Measurements from ENCODE around the gene C9. TPM values are rescaled to one million over a fixed set of nuclear protein-coding genes. Genes with fewer than 3 reads are reported as not detected.

The C9 gene
- total RNA-seq, 2 donors from 2014 or later, result 0.57 TPM; not detected in 1

DNA sequence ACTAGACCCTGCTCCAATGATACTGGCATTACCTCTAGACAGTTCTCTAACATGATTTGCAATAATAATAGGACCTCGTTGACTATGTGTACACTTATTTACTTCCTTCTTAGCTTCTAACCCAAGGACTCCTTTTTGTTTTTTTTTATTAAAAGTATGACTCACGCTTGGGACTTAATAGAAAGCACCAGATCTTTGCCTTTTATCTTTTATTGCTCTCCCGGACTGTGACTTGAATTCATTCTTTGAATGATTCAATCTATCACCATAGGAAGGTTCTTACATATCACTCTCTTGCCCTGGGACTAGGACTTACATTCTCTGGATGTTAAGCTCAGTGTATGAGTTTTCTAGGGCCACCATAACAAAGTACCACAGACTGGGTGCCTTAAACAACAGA lies 9.0 kb downstream of the C9 start:
- no peaks in the 10 kb centered on the region for H3K4me1 ChIP-seq
- H3K9me3 ChIP-seq, result no peaks in the 10 kb centered on the region
- no peaks in the 10 kb centered on the region for H3K27me3 ChIP-seq
- H3K27ac ChIP-seq, result no peak overlapping the region
- no peaks in the 10 kb centered on the region for H3K36me3 ChIP-seq
- no peak for TF ChIP-seq CTCF (IDR thresholded peaks at IDR 0.05)
- no peak overlapping the region for H3K9ac ChIP-seq (ENCODE audit: low read depth in 2 of 2, low read length in 2 of 2)
- intact Hi-C loops (cut with DNase I), result no loop called here
- no peak for DNase-seq
- H3K4me3 ChIP-seq, result no peak overlapping the region

- no peak for TF ChIP-seq CTCF (IDR thresholded peaks at IDR 0.05)
- H3K4me3 ChIP-seq, result no peak overlapping the region
- H3K9me3 ChIP-seq, result no peaks in the 10 kb centered on the region
- H3K4me1 ChIP-seq, result no peaks in the 10 kb centered on the region
- H3K27ac ChIP-seq, result no peak overlapping the region
- no peaks in the 10 kb centered on the region for H3K36me3 ChIP-seq
- no peak for DNase-seq
- intact Hi-C loops (cut with DNase I), result no loop called here
- H3K9ac ChIP-seq (ENCODE audit: low read depth in 2 of 2, low read length in 2 of 2), result no peak overlapping the region
- H3K27me3 ChIP-seq, result no peaks in the 10 kb centered on the region
These were observed 10.4 kb downstream of the C9 start for GRCh38 chr5:39353717-39354399.

GRCh38 chr5:39352951-39353350 lies 11.3 kb downstream of the C9 start:
- DNase-seq, result no peak
- TF ChIP-seq CTCF (IDR thresholded peaks at IDR 0.05), result no peak
- H3K9me3 ChIP-seq, result no peaks in the 10 kb centered on the region

GRCh38 chr5:39352170-39352569 lies 12.1 kb downstream of the C9 start:
- TF ChIP-seq CTCF (IDR thresholded peaks at IDR 0.05), result no peak
- intact Hi-C loops (cut with DNase I), result no loop called here
- Histone ChIP-seq H3K9me3 (no peaks in the 10 kb centered on the region), H3K4me3 (no peak overlapping the region), H3K27ac (no peak overlapping the region), H3K27me3 (no peaks in the 10 kb centered on the region), H3K36me3 (no peaks in the 10 kb centered on the region), H3K4me1 (no peaks in the 10 kb centered on the region), H3K9ac (ENCODE audit: low read depth in 2 of 2, low read length in 2 of 2) (no peak overlapping the region)
- DNase-seq, result no peak

More at GRCh38 chr5:39352951-39353350, 11.3 kb downstream of the C9 start:
- no peaks in the 10 kb centered on the region for H3K27me3 ChIP-seq
- no peak overlapping the region for H3K4me3 ChIP-seq
- no peaks in the 10 kb centered on the region for H3K36me3 ChIP-seq
- H3K27ac ChIP-seq, result no peak overlapping the region
- no peak overlapping the region for H3K9ac ChIP-seq (ENCODE audit: low read depth in 2 of 2, low read length in 2 of 2)
- intact Hi-C loops (cut with DNase I), result no loop called here
- no peaks in the 10 kb centered on the region for H3K4me1 ChIP-seq

- intact Hi-C loops (cut with DNase I), result no loop called here
- H3K4me1 ChIP-seq, result no peaks in the 10 kb centered on the region
These were observed 14.8 kb downstream of the C9 start for GRCh38 chr5:39349484-39349883.

More at GRCh38 chr5:39349484-39349883, 14.8 kb downstream of the C9 start:
- Histone ChIP-seq H3K9me3 (no peaks in the 10 kb centered on the region), H3K27me3 (no peaks in the 10 kb centered on the region), H3K27ac (no peak overlapping the region), H3K4me3 (no peak overlapping the region), H3K9ac (ENCODE audit: low read depth in 2 of 2, low read length in 2 of 2) (no peak overlapping the region), H3K36me3 (no peaks in the 10 kb centered on the region)
- DNase-seq, result no peak
- no peak for TF ChIP-seq CTCF (IDR thresholded peaks at IDR 0.05)
